BLaER1 treated with 17β-estradiol and CSF1 and Interleukin-3, amounts not matched to agents 10 nM and 100 nM (cell line): ENCODE measurements around the gene ANKRD16.
"Not testable (repeated sequence)": the region's sequence is repeated elsewhere in the genome, so short reads cannot be mapped to it uniquely, and the experiment has no call there.

Experiments
- H3K27ac ChIP-seq, 11 experiments: shearing (Covaris generic); formaldehyde crosslinking; 2 replicates each; pipeline ENCODE4 v1.8.1; 2022
- H3K27me3 ChIP-seq, 11 experiments: shearing (Covaris generic); formaldehyde crosslinking; 2 replicates each; pipeline ENCODE4 v1.8.1; 2022
- H3K36me3 ChIP-seq, 11 experiments: shearing (Covaris generic); formaldehyde crosslinking; 2 replicates each; pipeline ENCODE4 v1.8.1; 2022
- H3K4me1 ChIP-seq, 10 experiments: shearing (Covaris generic); formaldehyde crosslinking; 2 replicates each; pipeline ENCODE4 v1.8.1; 2022
- H3K4me2 ChIP-seq, 11 experiments: shearing (Covaris generic); formaldehyde crosslinking; 2 replicates each; pipeline ENCODE4 v1.8.1; 2022
- H3K4me3 ChIP-seq, 10 experiments: shearing (Covaris generic); formaldehyde crosslinking; 2 replicates each; pipeline ENCODE4 v1.8.1; 2022
- H3K9ac ChIP-seq, 11 experiments: shearing (Covaris generic); formaldehyde crosslinking; 2 replicates each; pipeline ENCODE4 v1.8.1; 2022
- H3K9me3 ChIP-seq, 11 experiments: shearing (Covaris generic); formaldehyde crosslinking; replicated peaks in 1 of 11; 2 replicates each; pipeline ENCODE4 v1.8.1; 2022
- H4K20me1 ChIP-seq, 11 experiments: shearing (Covaris generic); formaldehyde crosslinking; 2 replicates each; pipeline ENCODE4 v1.8.1; 2022
- Cebpa-rat ChIP-seq, 11 experiments: shearing (Covaris generic); IDR thresholded peaks; 2 replicates each; pipeline ENCODE4 v1.8.1; 2022

ANKRD16 gene

GRCh38 chr10:5862360-5862961 lies 27.2 kb downstream of the ANKRD16 start:
- no peak overlapping the region for H3K4me3 ChIP-seq
- H3K9me3 ChIP-seq = peaks cover 6 to 26% (median 15%) of the 10 kb centered on the region in 11 experiments; a peak in 18 of 22 replicates
- no peak overlapping the region for H3K9ac ChIP-seq
- TF ChIP-seq Cebpa-rat (IDR thresholded peaks at IDR 0.05) = no peak
- peaks cover 15 to 39% (median 16%) of the 10 kb centered on the region in 10 experiments for H3K4me1 ChIP-seq
- no peak overlapping the region; a peak in 1 of 22 replicates for H3K4me2 ChIP-seq
- H4K20me1 ChIP-seq = no peaks in the 10 kb centered on the region
- no peak overlapping the region for H3K27ac ChIP-seq
- H3K27me3 ChIP-seq = no peaks in the 10 kb centered on the region
- peaks cover 0 to 28% (median 14%) of the 10 kb centered on the region in 11 experiments; a peak in 9 of 22 replicates for H3K36me3 ChIP-seq

- Histone ChIP-seq H4K20me1 (no peaks in the 10 kb centered on the region), H3K4me3 (no peak overlapping the region), H3K27me3 (no peaks in the 10 kb centered on the region), H3K9ac (no peak overlapping the region), H3K9me3 (peaks cover 6 to 26% (median 15%) of the 10 kb centered on the region in 11 experiments; a peak in 17 of 22 replicates), H3K36me3 (peaks cover 0 to 28% (median 14%) of the 10 kb centered on the region in 11 experiments; a peak in 9 of 22 replicates), H3K27ac (no peak overlapping the region), H3K4me2 (peak overlapping the region in 1 of 11 experiments; percentile 54; a peak in 2 of 22 replicates), H3K4me1 (peaks cover 0 to 24% (median 0%) of the 10 kb centered on the region in 10 experiments; a peak in 6 of 20 replicates)
- no peak for TF ChIP-seq Cebpa-rat (IDR thresholded peaks at IDR 0.05)
Measured at GRCh38 chr10:5860066-5860465, 29.6 kb downstream of the ANKRD16 start.

GRCh38 chr10:5858811-5859210 lies 30.9 kb downstream of the ANKRD16 start:
- no peak overlapping the region for H3K27ac ChIP-seq
- no peak overlapping the region for H3K4me2 ChIP-seq
- no peak for TF ChIP-seq Cebpa-rat (IDR thresholded peaks at IDR 0.05)
- peaks cover 0 to 24% (median 0%) of the 10 kb centered on the region in 10 experiments; a peak in 6 of 20 replicates for H3K4me1 ChIP-seq
- H3K4me3 ChIP-seq = no peak overlapping the region
- peaks cover 0 to 18% (median 13%) of the 10 kb centered on the region in 11 experiments; a peak in 9 of 22 replicates for H3K36me3 ChIP-seq
- no peaks in the 10 kb centered on the region for H4K20me1 ChIP-seq
- no peak overlapping the region for H3K9ac ChIP-seq
- peaks cover 3 to 16% (median 10%) of the 10 kb centered on the region in 11 experiments; a peak in 17 of 22 replicates for H3K9me3 ChIP-seq
- H3K27me3 ChIP-seq = no peaks in the 10 kb centered on the region

- Histone ChIP-seq H3K27ac (no peak overlapping the region), H3K27me3 (no peaks in the 10 kb centered on the region), H3K4me1 (peaks cover 0 to 35% (median 2%) of the 10 kb centered on the region in 10 experiments; a peak in 6 of 20 replicates), H3K4me2 (no peak overlapping the region), H3K4me3 (no peak overlapping the region), H4K20me1 (no peaks in the 10 kb centered on the region), H3K36me3 (no peaks in the 10 kb centered on the region; a peak in 1 of 22 replicates), H3K9me3 (peaks cover 0 to 8% (median 0%) of the 10 kb centered on the region in 11 experiments; a peak in 1 of 22 replicates), H3K9ac (no peak overlapping the region)
- TF ChIP-seq Cebpa-rat (IDR thresholded peaks at IDR 0.05) = no peak
Measured at GRCh38 chr10:5856701-5857004, 33.0 kb downstream of the ANKRD16 start.

GRCh38 chr10:5855979-5856700 lies 33.6 kb downstream of the ANKRD16 start:
- H3K4me1 ChIP-seq = peaks cover 0 to 30% (median under 1%) of the 10 kb centered on the region in 10 experiments; a peak in 6 of 20 replicates
- TF ChIP-seq Cebpa-rat (IDR thresholded peaks at IDR 0.05) = no peak
- H3K27ac ChIP-seq = no peak overlapping the region
- no peaks in the 10 kb centered on the region for H3K27me3 ChIP-seq
- no peaks in the 10 kb centered on the region for H4K20me1 ChIP-seq
- no peak overlapping the region for H3K4me3 ChIP-seq
- no peaks in the 10 kb centered on the region for H3K36me3 ChIP-seq
- peaks cover 0 to 8% (median 0%) of the 10 kb centered on the region in 11 experiments; a peak in 1 of 22 replicates for H3K9me3 ChIP-seq
- H3K9ac ChIP-seq = no peak overlapping the region
- no peak overlapping the region for H3K4me2 ChIP-seq

GRCh38 chr10:5854131-5854475 lies 35.6 kb downstream of the ANKRD16 start:
- H3K27me3 ChIP-seq = no peaks in the 10 kb centered on the region
- H3K27ac ChIP-seq = no peak overlapping the region
- peaks cover 0 to 17% (median 0%) of the 10 kb centered on the region in 10 experiments; a peak in 6 of 20 replicates for H3K4me1 ChIP-seq
- no peaks in the 10 kb centered on the region for H4K20me1 ChIP-seq
- H3K9me3 ChIP-seq = peaks cover 0 to 8% (median 0%) of the 10 kb centered on the region in 11 experiments; a peak in 1 of 22 replicates
- TF ChIP-seq Cebpa-rat (IDR thresholded peaks at IDR 0.05) = no peak
- no peak overlapping the region for H3K9ac ChIP-seq
- H3K4me2 ChIP-seq = no peak overlapping the region
- H3K36me3 ChIP-seq = no peaks in the 10 kb centered on the region
- no peak overlapping the region for H3K4me3 ChIP-seq

- not testable (repeated sequence) for H3K9me3 ChIP-seq, H3K4me3 ChIP-seq, H3K36me3 ChIP-seq, H3K27me3 ChIP-seq, H3K9ac ChIP-seq, H4K20me1 ChIP-seq
- H3K4me1 ChIP-seq = peaks cover 15 to 47% (median 27%) of the 10 kb centered on the region in 10 experiments
- peak overlapping the region; percentile 9 to 86 (median 54); a peak in 21 of 22 replicates for H3K4me2 ChIP-seq
- peak overlapping the region in 1 of 11 experiments; percentile 20; a peak in 2 of 22 replicates for H3K27ac ChIP-seq
Measured at GRCh38 chr10:5846667-5847066, 43.0 kb downstream of the ANKRD16 start.

GRCh38 chr10:5844345-5845055 lies 45.2 kb downstream of the ANKRD16 start:
- Histone ChIP-seq H3K9me3 (no peaks in the 10 kb centered on the region), H3K4me3 (no peak overlapping the region), H4K20me1 (no peaks in the 10 kb centered on the region), H3K27me3 (peaks cover 0 to 5% (median 0%) of the 10 kb centered on the region in 11 experiments; a peak in 2 of 22 replicates), H3K36me3 (no peaks in the 10 kb centered on the region), H3K27ac (no peak overlapping the region), H3K4me1 (peaks cover 33 to 67% (median 48%) of the 10 kb centered on the region in 10 experiments), H3K9ac (no peak overlapping the region), H3K4me2 (peak overlapping the region in 7 of 11 experiments; percentile 0 to 45 (median 11); a peak in 9 of 22 replicates)
- no peak for TF ChIP-seq Cebpa-rat (IDR thresholded peaks at IDR 0.05)
